ENCODE measurements around the gene ARHGAP26.

ARHGAP26 gene

DNA sequence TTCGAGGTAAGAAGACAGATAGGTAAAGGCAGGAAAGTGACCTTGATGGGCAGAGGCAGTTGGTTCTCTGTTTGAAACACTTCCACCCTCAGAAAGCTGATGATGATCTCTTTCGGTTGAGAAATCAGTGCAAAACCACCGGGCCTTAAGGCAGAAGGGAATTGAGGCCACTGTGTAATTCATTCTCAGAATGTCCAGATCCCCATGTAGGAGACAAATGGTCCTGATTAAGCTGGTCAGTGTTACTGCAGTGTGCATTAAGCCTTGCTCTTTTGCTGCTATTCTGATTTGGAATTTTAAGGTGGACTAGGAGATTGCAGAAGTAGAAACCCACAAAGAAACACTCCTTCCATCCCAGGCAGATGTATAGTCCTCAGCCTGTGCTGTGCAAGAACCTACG is 255.2 kb downstream of the ARHGAP26 start:
- DNase-seq = no peak

GRCh38 chr5:143025971-143026370 is 255.8 kb downstream of the ARHGAP26 start:
- no peak for DNase-seq

DNA sequence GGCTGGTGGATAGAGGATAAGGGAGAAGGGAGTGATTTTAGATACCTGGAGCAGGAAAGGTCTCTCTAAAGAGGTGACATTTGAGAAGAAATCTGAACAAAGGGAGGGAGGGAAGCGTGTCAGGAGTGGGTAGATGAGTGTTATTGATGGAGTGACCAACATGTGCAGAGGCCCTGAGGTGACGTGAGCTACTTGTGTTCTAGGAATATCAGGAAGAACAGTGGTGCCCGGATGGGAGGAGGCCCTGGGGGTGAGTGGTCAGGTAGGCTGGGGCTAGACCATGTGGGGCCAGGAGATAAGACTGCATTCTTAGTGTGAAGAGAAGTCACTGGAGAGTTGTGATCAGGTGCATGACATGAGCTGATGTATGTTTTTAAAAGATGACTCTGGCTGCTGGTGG is 256.2 kb downstream of the ARHGAP26 start:
- DNase-seq = no peak

DNA sequence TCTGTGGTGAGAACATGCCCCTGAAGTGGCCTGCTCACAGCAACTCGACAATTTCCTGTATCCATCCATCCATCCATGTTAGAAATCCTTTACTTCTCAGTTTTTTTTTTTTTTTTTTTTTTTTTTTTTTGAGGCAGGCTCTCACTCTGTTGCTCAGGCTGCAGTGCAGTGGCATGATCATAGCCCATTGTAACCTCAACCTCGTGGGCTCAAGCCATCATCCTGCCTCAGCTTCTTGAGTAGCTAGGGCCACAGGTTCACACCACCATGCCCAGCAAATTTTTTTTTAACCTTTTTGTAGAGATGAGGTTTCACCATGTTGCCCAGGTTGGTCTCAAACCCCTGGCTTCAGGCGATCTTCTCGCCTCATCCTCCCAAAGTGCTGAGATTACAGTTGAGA is 259.1 kb downstream of the ARHGAP26 start:
- no peak for DNase-seq

DNA sequence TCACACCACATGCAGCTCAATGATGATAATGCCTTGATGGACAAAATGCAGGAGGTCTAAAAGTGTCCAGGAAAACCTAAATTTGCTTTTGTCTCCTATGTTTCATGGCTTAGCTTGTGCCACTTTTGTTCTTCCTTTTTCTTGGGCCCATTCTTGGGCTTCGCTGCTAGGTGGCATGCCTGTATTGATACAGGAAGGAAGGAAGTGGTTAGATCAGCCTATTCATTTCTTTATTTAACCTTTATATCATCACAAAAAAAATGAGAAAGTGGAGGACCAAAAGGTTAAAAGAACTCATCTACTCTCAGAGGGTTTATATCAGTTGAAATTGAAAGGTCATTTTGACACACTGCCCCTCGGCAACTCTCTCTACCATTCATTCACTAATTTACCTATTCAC is 260.2 kb downstream of the ARHGAP26 start:
- no peak for DNase-seq

DNA sequence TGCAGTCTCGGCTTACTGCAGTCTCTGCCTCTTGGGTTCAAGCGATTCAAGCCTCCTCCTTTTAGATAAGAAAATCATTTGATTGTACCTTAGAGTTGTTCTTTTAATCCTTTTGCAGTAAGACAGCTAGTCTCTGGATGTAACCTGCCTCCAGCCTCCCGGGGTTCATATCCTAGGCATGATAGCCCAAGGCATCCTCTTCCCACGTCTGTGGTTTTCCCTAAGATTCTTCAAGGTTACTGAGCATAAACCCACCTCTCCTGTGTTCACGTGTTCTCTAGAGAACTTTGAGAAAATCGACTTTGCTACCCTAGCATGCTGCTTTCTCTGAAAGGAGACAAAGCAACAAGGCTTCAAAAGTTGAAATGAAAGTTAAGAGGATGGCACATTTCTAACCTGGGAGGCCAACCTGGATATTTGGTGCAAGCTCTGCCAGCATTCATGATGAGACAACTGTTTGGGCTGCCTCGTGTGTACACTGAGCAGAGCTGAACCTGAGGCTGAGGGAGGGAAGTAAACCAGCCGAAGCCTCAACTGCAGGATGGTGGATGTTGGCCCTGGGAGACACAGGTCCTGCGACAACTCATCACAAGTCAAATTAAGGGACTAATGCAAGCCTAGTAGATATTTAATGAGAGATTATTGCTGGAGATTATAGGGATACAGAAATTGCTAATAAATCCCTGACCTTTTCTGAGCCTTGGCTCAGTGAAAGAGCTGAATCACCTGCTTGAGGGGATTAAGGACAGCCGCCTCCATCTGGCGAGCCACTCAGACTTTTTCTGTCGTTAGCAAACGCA is 261.8 kb downstream of the ARHGAP26 start:
- no peak for DNase-seq

- DNase-seq = no peak
Measured at GRCh38 chr5:143032581-143032836, 262.3 kb downstream of the ARHGAP26 start.

GRCh38 chr5:143033535-143034250 is 263.5 kb downstream of the ARHGAP26 start:
- DNase-seq = no peak

- DNase-seq = no peak
Measured at GRCh38 chr5:143036146-143036927, 266.2 kb downstream of the ARHGAP26 start.

DNA sequence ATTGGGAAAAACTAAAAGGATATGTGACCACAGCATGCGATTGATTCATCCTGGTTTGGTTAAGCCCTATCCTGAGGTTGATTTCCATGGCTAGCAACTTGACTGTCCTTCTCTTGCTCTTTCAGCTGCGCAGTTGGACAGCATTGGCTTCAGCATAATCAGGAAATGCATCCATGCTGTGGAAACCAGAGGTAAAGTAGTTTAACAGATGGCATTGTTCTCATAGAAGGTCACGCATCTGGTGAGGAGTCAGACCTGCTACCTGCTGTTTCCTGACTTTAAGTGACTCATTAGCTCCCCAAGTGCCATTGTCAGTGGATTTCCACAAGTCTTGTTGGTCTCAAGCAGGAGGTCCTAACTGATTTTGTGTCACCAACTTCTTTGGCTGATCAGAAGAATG is 266.9 kb downstream of the ARHGAP26 start:
- peak; percentile 37 for DNase-seq

DNA sequence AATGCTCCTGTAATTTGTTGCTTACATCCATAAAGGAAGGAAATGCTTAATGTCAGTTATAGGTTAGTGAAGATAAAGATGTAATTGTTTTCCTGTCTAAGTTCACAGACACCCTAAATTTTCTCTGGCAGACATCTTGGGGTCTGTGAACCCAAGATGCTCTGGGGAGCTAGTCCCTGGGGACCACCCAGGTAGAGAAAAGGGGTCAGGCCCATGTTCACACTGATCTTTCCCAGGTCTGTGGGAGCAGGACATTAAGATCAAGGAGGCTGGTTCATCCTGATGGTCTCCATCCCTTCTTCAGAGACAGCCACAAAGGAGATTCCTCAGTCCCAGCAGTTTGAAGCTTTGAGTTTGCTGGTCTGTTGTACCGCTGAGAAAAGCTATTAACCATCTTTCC is 267.5 kb downstream of the ARHGAP26 start:
- DNase-seq = no peak

- no peak for DNase-seq
Measured at GRCh38 chr5:143040622-143041021, 270.4 kb downstream of the ARHGAP26 start.

GRCh38 chr5:143041461-143041860 is 271.3 kb downstream of the ARHGAP26 start:
- peak; percentile 85 for DNase-seq

DNA sequence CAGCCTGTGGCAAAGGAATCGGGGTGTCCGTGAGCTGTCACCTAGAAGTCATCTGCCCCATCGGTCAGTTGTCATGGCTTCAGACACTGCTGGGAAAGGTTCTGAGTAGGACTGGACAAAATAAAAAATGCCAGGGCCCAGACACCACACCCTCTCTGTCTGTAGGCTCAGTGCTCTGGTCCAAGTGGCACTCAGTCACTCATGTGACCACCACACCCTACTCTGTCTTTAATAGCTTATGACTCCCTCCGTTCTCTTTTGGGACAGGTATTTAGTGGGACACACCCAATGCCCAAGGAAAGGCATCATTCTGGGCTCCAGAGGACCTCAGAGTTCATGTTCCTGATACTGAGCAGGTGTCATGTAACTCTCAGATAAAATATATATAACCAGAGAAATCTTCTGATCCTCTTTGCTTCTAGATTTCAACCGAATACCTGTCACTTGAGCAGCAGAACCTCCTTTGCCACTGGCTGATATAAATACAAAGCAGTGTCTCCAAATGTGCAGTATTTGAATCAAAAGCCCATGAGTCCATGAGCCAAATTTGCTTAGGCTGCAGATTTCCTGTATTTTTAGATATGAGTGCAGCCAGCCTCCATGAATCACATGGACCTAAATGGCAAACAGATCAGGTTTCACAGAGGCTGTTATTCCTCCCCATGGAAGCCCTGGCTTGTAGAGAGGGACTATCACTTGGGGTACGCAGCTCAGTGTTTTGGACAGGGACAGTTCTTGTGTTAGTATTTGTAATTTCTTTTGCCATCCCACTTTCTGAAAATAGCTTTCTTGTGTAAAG is 272.0 kb downstream of the ARHGAP26 start:
- DNase-seq = peak; percentile 61

DNA sequence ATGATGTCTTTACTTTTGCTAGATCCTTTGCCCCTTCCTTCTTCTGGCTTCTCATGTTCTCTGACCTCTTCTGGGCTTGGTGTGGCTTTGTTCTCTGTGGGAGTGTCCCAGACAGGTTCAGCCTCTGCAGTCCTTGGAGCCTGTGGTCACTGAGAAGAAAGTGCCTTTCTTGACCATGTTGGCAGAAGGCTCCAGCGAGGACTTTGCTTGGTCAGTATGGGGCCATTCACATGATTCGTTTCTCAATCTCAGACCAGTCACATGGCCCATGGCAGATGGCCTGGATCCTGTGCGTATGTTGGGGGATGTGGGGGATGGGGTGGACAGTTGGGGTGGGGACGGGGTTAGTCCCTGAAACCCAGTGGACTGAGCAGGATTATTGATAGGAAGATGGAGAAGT is 274.1 kb downstream of the ARHGAP26 start:
- DNase-seq = no peak

DNA sequence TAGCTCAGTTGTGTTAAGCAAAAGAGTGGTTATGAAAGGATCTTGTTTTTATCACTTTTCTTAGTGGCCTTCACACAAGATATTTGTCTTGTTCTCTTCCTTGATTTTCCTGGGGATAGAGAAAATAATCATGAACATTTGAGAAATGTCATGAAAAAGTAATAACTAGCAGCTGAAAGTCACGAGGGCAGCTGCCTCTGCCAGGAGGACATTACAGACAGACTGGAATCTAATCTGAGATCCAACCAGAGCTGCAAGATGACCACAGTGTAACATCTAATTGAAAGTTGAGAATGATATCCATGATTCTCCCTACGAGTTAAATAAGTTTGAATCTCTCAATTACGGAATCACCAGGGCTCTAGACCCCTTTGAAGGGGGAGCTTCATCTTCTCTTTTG is 274.9 kb downstream of the ARHGAP26 start:
- no peak for DNase-seq

DNA sequence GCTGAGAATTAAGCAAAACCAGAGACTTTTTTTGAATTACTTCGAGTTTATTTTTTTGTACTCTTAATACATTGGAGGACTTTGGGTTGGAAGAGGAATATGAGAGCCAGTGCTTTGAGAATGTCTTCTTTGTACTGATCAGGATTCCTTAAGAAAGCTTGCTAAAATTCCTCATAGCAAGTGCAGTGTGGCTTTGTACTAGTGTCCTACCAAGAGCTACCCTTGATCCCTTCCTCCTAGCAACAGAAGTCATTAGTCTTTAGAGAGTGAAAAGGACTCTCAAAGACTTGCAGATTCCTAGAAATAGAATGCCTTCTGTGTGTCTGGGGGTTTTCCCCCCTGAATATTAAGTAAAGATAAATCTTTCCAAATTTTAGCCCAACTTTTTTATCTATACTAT is 276.1 kb downstream of the ARHGAP26 start:
- DNase-seq = no peak

DNA sequence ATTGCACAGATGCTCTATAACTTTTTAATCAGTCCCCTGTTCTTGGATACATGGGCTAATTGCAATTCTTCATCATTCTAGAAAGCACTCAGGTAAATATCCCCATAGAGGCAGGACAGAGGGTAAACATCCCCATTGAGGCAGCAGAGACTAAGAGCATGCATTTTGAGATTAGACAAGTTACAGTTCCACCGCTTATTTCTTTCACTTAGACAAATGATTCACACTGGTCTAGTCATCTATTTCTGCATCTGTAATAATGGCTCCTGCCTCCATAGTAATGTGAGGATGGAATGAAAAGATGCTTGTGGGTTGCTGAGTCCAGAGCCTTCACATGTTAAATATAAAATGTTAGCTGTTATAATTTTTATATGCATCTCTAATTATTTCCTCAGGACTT is 276.9 kb downstream of the ARHGAP26 start:
- DNase-seq = no peak

GRCh38 chr5:143050183-143050582 is 280.0 kb downstream of the ARHGAP26 start:
- DNase-seq = no peak

- peak; percentile 56 for DNase-seq
Measured at GRCh38 chr5:143051244-143052058, 281.3 kb downstream of the ARHGAP26 start.

DNA sequence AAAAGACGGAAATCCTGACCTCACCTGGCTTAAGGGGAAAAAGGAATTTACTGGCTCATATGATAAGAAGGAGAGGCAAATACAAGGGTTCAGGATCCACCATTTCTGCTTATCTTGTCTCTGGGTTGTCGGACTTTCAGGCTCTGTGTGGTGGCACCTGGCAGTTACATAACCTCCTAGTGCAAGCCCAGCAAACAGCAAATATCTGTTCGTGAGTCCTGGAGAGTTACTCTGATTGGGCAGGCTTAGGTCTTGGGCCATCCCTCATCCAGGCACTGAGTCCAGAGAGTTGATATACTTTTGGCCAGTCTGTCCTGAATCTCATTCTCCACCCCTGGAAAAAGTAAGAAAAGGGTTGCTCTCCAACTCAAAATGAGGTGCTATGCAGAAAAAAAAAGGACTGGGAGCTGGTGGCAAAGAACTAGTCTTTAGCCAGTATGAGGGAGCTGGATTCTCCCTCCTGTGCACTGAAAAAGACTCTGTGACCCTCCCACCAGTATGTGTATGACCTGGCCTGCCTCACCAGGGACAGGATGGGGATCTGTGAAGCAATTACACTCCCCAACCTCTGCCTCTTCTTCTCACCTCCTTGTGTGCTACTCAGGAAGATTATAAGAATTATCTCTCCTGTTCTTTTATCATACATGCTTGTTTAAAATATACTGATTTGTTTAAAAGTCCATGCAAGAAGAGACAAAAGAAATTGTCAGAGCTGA is 282.9 kb downstream of the ARHGAP26 start:
- no peak for DNase-seq

DNA sequence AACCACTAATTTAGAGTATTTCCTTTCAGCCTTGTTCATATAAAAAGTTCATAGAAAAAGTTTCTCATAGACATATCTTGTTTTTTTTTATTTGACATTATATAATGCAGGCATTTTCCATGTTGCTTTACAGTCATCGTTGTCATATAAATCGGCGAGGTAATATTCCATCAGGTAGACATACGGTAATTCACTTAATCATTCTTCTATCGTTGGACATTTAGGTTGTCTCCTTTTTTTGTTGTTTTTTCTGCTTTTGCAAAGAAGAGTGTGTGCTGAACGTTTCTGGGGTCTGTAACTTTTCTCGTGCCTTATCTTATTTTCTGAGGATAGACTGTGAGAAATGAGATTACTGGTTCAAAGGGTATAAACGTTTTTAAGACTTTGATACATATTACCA is 283.6 kb downstream of the ARHGAP26 start:
- DNase-seq = no peak

Measured in NCI-H1694 (cell line).